TTC549 (cell line): ENCODE results near the gene MRPS31.
"Not testable (repeated sequence)": the region's sequence is repeated elsewhere in the genome, so short reads cannot be mapped to it uniquely, and the experiment has no call there.

Experiments used
- FAIRE-seq: peaks from 2 replicates; lab custom pipeline; 2012; peaks lifted over from hg19 to GRCh38; lab: Jason Lieb, UNC

The MRPS31 gene

GRCh38 chr13:40758811-40759210, 12.2 kb downstream of the MRPS31 start:
- FAIRE-seq: no peak

DNA sequence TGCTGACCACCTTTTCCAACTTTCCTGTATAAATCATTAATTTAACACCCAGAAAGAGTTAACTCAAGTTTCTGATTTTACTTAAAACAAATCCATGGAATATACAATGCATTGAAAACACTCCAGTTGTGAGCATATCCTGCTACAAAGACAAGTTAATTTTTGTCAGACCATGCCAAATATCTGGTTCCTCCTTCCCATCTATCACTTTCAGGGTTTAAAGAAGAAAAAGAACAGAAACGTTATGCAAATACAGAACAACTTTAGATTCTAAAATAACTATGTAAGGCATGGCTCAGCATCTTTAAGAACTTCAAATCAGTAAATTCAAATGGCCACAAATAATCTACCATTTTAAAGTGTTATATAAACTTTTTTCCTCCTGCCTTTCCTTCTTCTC, 14.9 kb downstream of the MRPS31 start:
- no peak for FAIRE-seq

- FAIRE-seq: no peak
Observed at GRCh38 chr13:40755082-40755700, 15.8 kb downstream of the MRPS31 start.

DNA sequence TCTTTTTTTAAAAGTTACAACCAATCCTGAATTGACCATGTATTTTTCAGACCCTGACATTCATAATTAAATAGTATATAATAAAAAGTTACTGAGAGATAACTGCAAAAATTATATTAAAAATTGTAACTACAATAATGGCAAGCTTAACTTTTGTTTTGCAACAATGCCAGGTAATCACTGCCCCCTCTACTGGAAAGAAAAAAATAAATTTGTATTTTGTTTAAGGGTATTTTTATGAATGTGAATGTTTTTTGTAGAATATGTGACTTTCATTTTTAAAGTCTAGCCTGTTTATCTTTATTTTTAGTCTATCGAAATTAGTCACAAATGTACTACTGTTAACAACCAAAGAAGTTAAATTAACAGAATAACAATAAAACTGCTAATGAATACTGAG, 21.7 kb downstream of the MRPS31 start:
- peak; percentile 72 for FAIRE-seq

DNA sequence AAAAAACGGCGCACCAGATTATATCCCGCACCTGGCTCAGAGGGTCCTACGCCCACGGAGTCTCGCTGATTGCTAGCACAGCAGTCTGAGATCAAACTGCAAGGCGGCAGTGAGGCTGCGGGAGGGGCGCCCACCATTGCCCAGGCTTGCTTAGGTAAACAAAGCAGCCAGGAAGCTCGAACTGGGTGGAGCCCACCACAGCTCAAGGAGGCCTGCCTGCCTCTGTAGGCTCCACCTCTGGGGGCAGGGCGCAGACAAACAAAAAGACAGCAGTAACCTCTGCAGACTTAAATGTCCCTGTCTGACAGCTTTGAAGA, 35.8 kb downstream of the MRPS31 start:
- FAIRE-seq: not testable (repeated sequence)

- FAIRE-seq: not testable (repeated sequence)
Observed at GRCh38 chr13:40734536-40735231, 36.3 kb downstream of the MRPS31 start.

GRCh38 chr13:40732658-40733057, 38.3 kb downstream of the MRPS31 start:
- no peak for FAIRE-seq

DNA sequence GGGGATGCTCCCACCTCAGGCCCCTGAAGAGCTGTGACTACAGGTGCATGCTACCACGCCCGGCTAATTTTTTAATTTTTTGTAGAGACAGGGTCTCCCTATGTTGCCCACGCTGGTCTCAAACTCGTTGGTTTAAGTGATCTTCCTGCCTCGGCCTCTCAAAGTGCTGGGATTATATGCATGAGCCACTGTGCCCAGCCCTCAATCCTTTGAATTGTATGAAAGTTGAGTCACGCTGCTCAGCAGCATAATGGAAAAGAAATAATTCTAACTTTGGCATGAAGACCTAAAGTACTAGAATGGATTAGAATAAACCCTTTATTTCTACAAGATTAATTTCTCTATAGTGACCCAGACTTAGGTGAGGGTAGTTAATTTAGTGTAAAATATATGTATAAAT, 42.4 kb downstream of the MRPS31 start:
- FAIRE-seq: no peak

GRCh38 chr13:40714433-40714832, 56.6 kb downstream of the MRPS31 start:
- not testable (repeated sequence) for FAIRE-seq

GRCh38 chr13:40706439-40706838, 64.6 kb downstream of the MRPS31 start:
- no peak for FAIRE-seq

DNA sequence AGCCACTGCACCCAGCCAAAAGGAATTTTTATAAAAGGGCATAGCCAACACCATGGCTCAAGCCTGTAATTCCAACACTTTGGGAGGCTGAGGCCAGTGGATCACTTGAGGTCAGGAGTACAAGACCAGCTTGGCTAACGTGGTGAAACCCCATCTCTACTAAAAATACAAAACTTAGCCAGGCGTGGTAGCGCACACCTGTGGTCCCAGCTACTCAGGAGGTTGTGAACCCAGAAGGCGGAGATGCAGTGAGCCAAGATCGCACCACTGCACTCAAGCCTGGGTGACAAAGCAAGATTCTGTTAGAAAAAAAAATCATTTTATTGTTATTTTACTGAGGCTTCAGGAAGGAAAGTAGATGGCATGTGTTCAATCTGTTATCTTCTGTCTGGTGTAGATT, 73.3 kb downstream of the MRPS31 start:
- FAIRE-seq: no peak

DNA sequence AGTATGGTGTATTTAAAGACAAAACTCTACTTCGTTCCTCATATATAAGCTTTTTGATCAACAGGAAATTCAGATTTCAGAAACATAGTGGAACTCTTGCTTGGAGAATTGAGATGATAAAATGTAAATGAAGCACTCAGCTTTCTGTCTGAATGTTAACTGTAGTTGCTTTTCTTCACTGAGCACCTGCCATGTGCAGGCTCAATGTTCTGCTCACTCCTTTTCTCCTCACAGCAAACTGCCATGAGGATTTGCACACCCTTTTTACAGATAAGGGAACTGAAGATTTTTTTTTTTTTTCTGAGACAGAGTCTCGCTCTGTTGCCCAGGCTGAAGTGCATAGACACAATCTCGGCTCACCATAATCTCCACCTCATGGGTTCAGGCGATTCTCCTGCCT, 76.6 kb downstream of the MRPS31 start:
- no peak for FAIRE-seq

- no peak for FAIRE-seq
Observed at GRCh38 chr13:40692946-40693345, 78.0 kb downstream of the MRPS31 start.

DNA sequence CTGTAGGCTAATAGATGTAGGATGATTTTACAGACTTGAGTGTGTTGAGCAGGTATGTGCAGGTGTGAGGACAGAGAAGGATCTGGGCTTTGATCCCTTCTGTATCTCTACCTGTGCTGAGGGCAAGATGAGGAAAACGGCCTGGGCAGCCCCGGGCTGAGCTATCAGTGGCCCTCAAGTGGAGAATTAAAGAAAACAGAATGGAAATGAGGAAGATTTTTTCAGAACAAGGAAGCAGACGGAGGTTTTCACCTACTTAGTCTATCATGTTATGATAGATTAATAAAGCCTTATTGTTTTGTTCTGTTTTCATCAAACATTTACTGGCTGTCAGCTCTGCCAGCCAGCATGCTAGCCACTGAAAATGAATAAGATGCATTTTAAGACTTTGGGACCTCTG, 82.2 kb downstream of the MRPS31 start:
- no peak for FAIRE-seq

GRCh38 chr13:40682449-40683240, 88.3 kb downstream of the MRPS31 start:
- peak; percentile 87 for FAIRE-seq

GRCh38 chr13:40681341-40682146, 89.4 kb downstream of the MRPS31 start:
- FAIRE-seq: no peak

DNA sequence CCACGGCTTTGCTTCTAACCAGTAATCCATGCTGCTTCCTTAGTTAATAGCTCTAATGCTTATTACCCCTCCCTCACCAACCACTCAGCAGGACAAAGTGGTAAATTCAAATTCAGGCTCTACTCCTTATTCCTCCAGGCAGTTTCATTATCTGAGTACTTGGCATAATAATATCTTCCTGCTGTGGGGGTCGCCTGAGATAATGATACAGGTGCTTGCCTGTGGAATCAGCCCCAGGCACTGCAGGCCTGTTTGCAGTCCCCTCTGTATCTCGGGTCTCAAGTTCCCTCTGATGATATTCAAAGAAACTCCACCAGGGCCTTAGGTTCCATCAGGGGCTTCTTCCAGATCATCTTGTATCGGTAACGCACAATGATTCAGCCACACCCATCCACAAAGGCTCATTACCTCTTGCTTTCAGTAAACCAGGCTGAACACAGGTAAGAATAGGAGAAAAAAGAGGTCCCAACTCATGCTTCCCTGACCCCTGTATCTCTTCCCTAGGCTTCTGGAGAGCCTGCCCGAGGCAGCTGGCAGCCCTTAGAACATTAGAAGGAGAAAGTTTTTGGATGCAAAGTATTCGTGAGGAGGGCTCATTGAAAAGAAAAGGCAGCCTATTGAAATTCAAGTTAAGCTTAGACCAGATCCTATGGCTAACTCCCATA, 90.2 kb downstream of the MRPS31 start:
- no peak for FAIRE-seq

- FAIRE-seq: no peak
Observed at GRCh38 chr13:40679480-40679985, 91.5 kb downstream of the MRPS31 start.
